Measurements from ENCODE around the gene CIC. TPM values are rescaled to one million over a fixed set of nuclear protein-coding genes. Genes with fewer than 3 reads are reported as not detected.

The CIC gene
- total and polyA plus RNA-seq, 2 donors from 2014 or later: 18.8 to 90.9 TPM

- DNase-seq (no peak), FAIRE-seq (no peak)
- Histone ChIP-seq H3K9ac (ENCODE audit: low read length in 3 of 3) (no peak overlapping the region), H3K4me3 (ENCODE audit: low read length in 3 of 3) (no peak overlapping the region), H3K9me3 (ENCODE audit: control insufficient read depth in 2 of 3, insufficient read depth in 1 of 3, low read length in 3 of 3) (no peaks in the 10 kb centered on the region), H3K36me3 (ENCODE audit: control insufficient read depth in 2 of 3, insufficient read depth in 3 of 3, low read length in 3 of 3) (no peaks in the 10 kb centered on the region), H3K4me1 (ENCODE audit: control insufficient read depth in 2 of 3, insufficient read depth in 2 of 3, low read depth in 1 of 3, low read length in 3 of 3) (no peaks in the 10 kb centered on the region), H3K27me3 (ENCODE audit: control insufficient read depth, insufficient read depth, low read length) (no peaks in the 10 kb centered on the region), H3K27ac (ENCODE audit: low read depth in 2 of 2, low read length in 2 of 2) (no peak overlapping the region)
- intact Hi-C loops (cut with DNase I): no loop called here
- no peak for TF ChIP-seq CTCF (IDR thresholded peaks at IDR 0.05; ENCODE audit: borderline replicate concordance, extremely low read depth, insufficient read depth)
These were observed 75.4 kb downstream of the CIC start for GRCh38 chr19:42344336-42344893.

Other genes with a start within 250 kb of the CIC start
- 16.2 TPM for gene GRIK5, start 199.0 kb upstream of the CIC start, total RNA-seq
- 8.9 TPM for gene GRIK5, start 199.0 kb upstream of the CIC start, polyA plus RNA-seq (ENCODE audit: insufficient read depth, low read depth, low replicate concordance)
- gene ZNF574, start 193.1 kb upstream of the CIC start, total RNA-seq: 12.7 TPM
- 7.2 TPM for gene ZNF574, start 193.1 kb upstream of the CIC start, polyA plus RNA-seq (ENCODE audit: insufficient read depth, low read depth, low replicate concordance)
- 9.8 TPM for gene POU2F2, start 136.8 kb upstream of the CIC start, total RNA-seq
- 1.3 TPM for gene POU2F2, start 136.8 kb upstream of the CIC start, polyA plus RNA-seq (ENCODE audit: insufficient read depth, low read depth, low replicate concordance)
- gene DEDD2, start 51.6 kb upstream of the CIC start, total RNA-seq: 26.1 TPM
- 36.3 TPM for gene DEDD2, start 51.6 kb upstream of the CIC start, polyA plus RNA-seq (ENCODE audit: insufficient read depth, low read depth, low replicate concordance)
- 11.6 TPM for gene ZNF526, start 48.9 kb upstream of the CIC start, total RNA-seq
- gene ZNF526, start 48.9 kb upstream of the CIC start, polyA plus RNA-seq (ENCODE audit: insufficient read depth, low read depth, low replicate concordance): 2.6 TPM
- 39.2 TPM for gene GSK3A, start 26.6 kb upstream of the CIC start, total RNA-seq
- gene GSK3A, start 26.6 kb upstream of the CIC start, polyA plus RNA-seq (ENCODE audit: insufficient read depth, low read depth, low replicate concordance): 57.3 TPM
- 61.2 TPM for gene ERF, start 14.1 kb upstream of the CIC start, total RNA-seq
- 31.1 TPM for gene ERF, start 14.1 kb upstream of the CIC start, polyA plus RNA-seq (ENCODE audit: insufficient read depth, low read depth, low replicate concordance)
- 0.47 TPM for gene PRR19, start 32.9 kb downstream of the CIC start, total RNA-seq
- gene PRR19, start 32.9 kb downstream of the CIC start, polyA plus RNA-seq (ENCODE audit: insufficient read depth, low read depth, low replicate concordance): 0.71 TPM
- gene PAFAH1B3, start 33.4 kb downstream of the CIC start, total RNA-seq: 22.0 TPM
- gene PAFAH1B3, start 33.4 kb downstream of the CIC start, polyA plus RNA-seq (ENCODE audit: insufficient read depth, low read depth, low replicate concordance): 38.3 TPM
- gene TMEM145, start 44.1 kb downstream of the CIC start, total RNA-seq: not detected
- not detected for gene TMEM145, start 44.1 kb downstream of the CIC start, polyA plus RNA-seq (ENCODE audit: insufficient read depth, low read depth, low replicate concordance)
- gene MEGF8, start 56.4 kb downstream of the CIC start, total RNA-seq: 31.6 TPM
- gene MEGF8, start 56.4 kb downstream of the CIC start, polyA plus RNA-seq (ENCODE audit: insufficient read depth, low read depth, low replicate concordance): 8.7 TPM
- 2.2 TPM for gene CNFN, start 121.0 kb downstream of the CIC start, total RNA-seq
- gene CNFN, start 121.0 kb downstream of the CIC start, polyA plus RNA-seq (ENCODE audit: insufficient read depth, low read depth, low replicate concordance): 4.9 TPM
- 8.9 TPM for gene LIPE, start 158.1 kb downstream of the CIC start, total RNA-seq
- gene LIPE, start 158.1 kb downstream of the CIC start, polyA plus RNA-seq (ENCODE audit: insufficient read depth, low read depth, low replicate concordance): 9.9 TPM
- not detected for gene CXCL17, start 173.7 kb downstream of the CIC start, total RNA-seq
- not detected for gene CXCL17, start 173.7 kb downstream of the CIC start, polyA plus RNA-seq (ENCODE audit: insufficient read depth, low read depth, low replicate concordance)

Data from kidney (tissue), 14 donors.